Hindlimb muscle (tissue), 1 donor: ENCODE measurements around the gene NKX1-1. TPM values are rescaled to one million over a fixed set of nuclear protein-coding genes. Genes with fewer than 3 reads are reported as not detected.
A peak's percentile ranks its signal among the peaks of the same experiment; 100 is the strongest.

Experiments
- DNase-seq: peaks from one replicate; pipeline ENCODE4 v3.0.0-alpha.2; 2013
- polyA plus RNA-seq: library from polyadenylated mRNA; unstranded; fragments of 120-200 nt; gene quantifications from one replicate; pipeline ENCODE4 v1.2.1, GENCODE V29; 2013; ENCODE audit not compliant: insufficient read length

Gene NKX1-1
- polyA plus RNA-seq, 1 donor, result not detected

DNA sequence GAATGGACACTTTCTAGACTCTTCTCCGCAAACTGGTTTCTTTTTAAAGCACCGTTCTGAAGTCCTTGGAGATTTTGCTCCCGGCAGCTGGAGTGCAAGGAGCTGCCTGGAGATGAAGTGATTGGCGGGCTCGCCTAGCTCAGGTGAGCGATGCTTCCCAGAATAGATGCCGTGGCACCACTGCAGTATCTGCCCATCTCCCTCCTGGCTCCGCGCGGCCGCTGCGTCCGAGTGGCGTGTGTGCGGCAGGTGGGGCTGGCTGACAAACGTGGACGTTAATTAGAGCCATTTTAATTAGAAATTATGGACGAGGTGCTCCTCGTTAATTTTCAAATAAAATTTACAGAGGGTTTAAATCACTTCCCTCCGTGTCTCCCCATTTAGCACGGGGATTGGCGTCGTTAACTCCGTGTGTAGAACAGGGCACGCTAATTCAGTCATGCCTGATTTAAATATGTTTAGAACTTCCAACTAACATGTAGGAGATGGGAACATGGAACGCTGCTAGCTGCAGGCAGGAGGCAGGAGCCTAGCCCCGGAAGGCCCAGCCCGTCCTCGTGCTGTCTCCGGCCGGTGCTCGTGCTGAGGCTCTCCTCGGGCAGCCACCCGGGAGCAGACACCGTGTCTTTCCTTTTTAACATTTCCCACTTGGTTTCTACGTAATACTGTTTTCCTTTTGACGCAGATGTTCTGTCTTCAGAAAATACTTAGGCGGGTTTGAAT is 47.7 kb downstream of the NKX1-1 start:
- DNase-seq, result no peak

DNA sequence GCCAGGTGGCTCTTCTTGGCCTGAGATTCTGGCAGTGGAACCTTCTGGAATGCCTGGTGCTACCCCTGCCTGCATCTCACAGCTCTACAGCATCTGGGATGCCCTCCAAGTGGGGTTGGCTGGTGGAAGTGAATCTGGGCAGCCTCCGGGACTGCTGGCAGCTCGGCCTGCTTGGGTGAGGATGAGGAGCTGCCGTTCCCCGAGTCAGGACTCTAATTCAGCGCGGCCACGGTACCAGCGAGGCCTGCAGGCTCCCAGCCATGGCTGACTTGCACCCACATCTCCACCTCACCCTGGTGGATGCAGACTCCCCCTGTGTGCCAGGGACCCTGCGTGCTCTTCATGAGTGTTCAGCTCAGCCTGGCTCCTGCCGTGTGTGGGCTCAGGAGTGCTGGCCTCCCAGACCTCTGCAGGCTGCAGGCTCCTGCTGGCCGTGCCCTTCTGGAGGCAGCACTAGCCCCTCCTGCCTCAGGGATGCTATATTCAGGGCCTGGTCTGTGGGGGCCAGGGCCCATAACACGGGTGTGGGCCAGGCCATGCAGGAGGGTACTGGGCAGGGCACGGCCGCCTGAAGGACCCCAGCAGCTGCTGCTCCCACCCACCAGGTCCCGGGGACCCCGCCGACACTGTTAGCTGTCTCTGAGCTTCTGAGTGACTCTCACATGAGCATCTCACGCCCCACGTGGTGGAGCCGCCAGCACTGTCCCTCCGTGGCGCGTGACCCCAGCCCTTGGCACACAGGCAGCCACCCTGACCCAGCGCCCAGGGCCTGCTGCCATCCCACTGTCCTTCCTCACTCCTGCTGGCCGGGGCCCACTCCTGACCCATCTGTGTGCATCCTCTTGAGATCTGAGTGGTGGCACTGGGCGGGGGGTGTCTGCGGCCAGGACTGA is 48.6 kb downstream of the NKX1-1 start:
- no peak for DNase-seq

DNA sequence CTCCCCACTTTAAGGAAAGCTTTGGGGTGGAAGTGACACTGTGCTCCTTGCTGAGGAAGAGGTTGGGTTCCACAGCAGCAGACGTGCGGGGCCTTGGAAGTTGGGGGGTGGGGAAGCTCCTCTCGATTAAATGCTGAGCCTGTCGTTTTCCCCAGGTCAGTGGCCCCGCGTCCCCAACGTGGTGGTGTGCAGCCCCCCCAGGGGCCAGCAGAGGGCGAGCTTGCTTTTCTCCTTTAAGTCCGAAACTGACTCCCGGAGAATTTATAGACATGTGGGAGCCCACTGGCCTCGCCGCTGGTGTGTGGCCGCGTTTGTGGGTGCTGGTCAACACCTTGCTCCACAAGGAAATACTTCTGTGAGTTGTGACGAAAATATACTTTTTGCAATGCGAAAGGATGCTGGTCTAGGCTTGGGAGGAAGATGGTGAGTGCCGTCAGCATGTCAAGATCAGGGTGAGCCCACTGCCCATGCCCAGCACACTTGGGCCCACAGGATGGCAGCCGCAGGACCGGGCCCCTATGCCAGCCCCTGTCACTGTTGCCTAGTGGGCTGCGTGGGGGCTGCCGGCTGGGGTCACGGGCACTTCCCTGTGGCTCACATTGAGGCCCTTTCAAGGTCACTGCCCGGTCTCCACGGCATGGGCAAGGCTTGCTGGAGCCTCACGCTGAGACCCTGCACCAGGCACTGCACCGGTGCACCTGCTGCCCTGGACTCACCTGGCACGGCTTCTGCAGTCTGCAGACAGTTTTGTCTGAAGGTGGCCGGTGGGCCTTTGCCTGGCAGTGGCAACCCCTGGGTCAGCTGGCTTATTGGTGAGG is 49.9 kb downstream of the NKX1-1 start:
- peak; percentile 48 for DNase-seq

- no peak for DNase-seq
Observed at GRCh38 chr4:1355378-1355777, 50.9 kb downstream of the NKX1-1 start.

DNA sequence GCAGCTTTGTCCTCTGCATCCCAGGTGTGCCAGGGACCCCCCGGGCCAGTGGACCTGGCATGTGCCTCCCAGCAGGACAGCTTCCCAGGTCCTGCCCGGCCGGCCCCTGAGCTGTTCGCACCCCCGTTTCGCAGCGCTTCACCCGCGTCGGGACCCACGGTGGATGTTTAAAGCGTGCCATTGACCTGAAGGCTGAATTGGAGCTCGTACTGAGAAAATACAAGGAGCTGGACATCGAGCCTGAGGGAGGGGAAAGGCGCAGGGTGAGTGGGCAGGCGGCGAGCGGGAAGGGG is 51.3 kb downstream of the NKX1-1 start:
- no peak for DNase-seq

GRCh38 chr4:1354136-1354982 is 51.9 kb downstream of the NKX1-1 start:
- DNase-seq, result no peak

DNA sequence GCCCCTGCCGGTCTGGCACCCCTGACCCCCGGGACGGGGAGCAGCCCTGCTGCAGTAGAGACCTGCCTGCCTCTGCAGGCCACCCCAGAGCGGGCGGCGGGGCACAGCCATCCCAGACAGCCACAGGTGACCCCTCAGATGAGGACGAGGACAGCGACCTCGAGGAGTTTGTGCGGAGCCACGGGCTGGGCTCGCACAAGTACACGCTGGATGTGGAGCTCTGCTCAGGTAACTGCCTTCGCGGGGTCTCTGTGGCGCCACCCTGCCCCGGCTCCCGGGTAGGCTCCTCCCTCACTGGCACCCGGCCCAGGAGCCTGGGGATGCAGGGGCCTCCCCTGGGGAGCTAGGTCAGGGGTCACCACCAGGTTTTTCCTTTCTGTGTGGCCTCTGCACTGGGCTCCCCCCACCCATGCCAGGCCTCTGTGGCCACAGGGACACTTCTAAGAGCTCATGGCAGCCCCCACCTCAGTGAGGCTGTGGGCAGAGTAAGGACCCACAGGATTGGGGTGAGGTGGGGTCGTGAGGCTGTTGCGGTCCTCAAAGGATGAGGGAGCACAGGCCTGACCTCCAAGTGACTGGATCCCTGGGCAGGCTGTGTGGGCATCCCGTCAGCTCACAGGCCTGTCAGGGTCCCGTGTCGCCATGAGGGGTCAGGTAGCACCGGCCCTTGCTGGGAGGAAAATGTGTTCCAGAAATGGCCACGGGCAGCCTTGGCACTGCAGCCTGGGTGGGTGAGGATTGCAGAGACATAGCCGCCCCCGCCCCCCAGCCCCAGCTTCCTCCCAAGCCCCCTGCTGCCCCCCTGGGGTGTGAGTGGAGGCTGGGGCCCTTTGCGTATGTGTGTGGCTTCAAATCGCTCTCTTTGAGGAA is 52.8 kb downstream of the NKX1-1 start:
- DNase-seq, result no peak

Other genes starting within 250 kb of the NKX1-1 start
- gene SPON2, start 233.9 kb downstream of the NKX1-1 start, polyA plus RNA-seq, result 48.0 TPM
- gene CTBP1, start 157.3 kb downstream of the NKX1-1 start, polyA plus RNA-seq, result 133 TPM
- 40.3 TPM for gene MAEA, start 116.6 kb downstream of the NKX1-1 start, polyA plus RNA-seq
- 9.7 TPM for gene UVSSA, start 59.2 kb downstream of the NKX1-1 start, polyA plus RNA-seq